ENCODE measurements around the gene KRTAP10-6. TPM values are rescaled to one million over a fixed set of nuclear protein-coding genes. Genes with fewer than 3 reads are reported as not detected.

KRTAP10-6 gene
- total RNA-seq, 1 experiment from 2014 or later, result not detected

- Histone ChIP-seq H3K9ac (ENCODE audit: low read length) (no peak overlapping the region), H3K4me3 (ENCODE audit: low read length) (no peak overlapping the region), H2AFZ (ENCODE audit: low read length) (no peak overlapping the region), H4K20me1 (ENCODE audit: low read length) (no peaks in the 10 kb centered on the region), H3F3A (ENCODE audit: low read length, unreplicated experiment) (no peaks in the 10 kb centered on the region), H3K36me3 (ENCODE audit: low read depth, low read length) (no peaks in the 10 kb centered on the region), H3K9me2 (replicated peaks; ENCODE audit: low read length) (no peaks in the 10 kb centered on the region), H3K79me2 (ENCODE audit: low read length) (no peaks in the 10 kb centered on the region), H3K27me3 (ENCODE audit: low read length) (no peaks in the 10 kb centered on the region), H3K9me3 (ENCODE audit: low read length) (peaks cover 17% of the 10 kb centered on the region; the same call in 1 of the 2 replicates), H3K4me1 (ENCODE audit: insufficient read depth, low read length) (no peaks in the 10 kb centered on the region), H3K4me2 (ENCODE audit: low read length) (no peak overlapping the region), H3K27ac (ENCODE audit: low read length) (no peak overlapping the region)
- POLR2A ChIA-PET (ENCODE audit: unreplicated experiment), result no interaction called here
- no peak for ATAC-seq
- BruUV-seq (replicated peaks), result no TSS peak
- TF ChIP-seq EZH2phosphoT487 (IDR thresholded peaks at IDR 0.05; ENCODE audit: borderline replicate concordance, low read length) (no peak), EZH2 (IDR thresholded peaks at IDR 0.05; ENCODE audit: low read length, unreplicated experiment) (no peak), CTCF (conservative IDR thresholded peaks at IDR 0.05; ENCODE audit: low read depth, low read length) (no peak)
- CTCF ChIA-PET, result no interaction called here
- DNase-seq, result no peak
- intact Hi-C loops (cut with micrococcal nuclease), result no loop called here
Observed at GRCh38 chr21:44544566-44544965, 47.7 kb downstream of the KRTAP10-6 start.

GRCh38 chr21:44542716-44543115 is 49.6 kb downstream of the KRTAP10-6 start:
- Histone ChIP-seq H4K20me1 (ENCODE audit: low read length) (no peaks in the 10 kb centered on the region), H2AFZ (ENCODE audit: low read length) (no peak overlapping the region), H3K9ac (ENCODE audit: low read length) (no peak overlapping the region), H3F3A (ENCODE audit: low read length, unreplicated experiment) (no peaks in the 10 kb centered on the region), H3K4me1 (ENCODE audit: insufficient read depth, low read length) (no peaks in the 10 kb centered on the region), H3K4me2 (ENCODE audit: low read length) (no peak overlapping the region), H3K27ac (ENCODE audit: low read length) (no peak overlapping the region), H3K27me3 (ENCODE audit: low read length) (no peaks in the 10 kb centered on the region), H3K9me2 (replicated peaks; ENCODE audit: low read length) (no peaks in the 10 kb centered on the region), H3K9me3 (ENCODE audit: low read length) (peaks cover 17% of the 10 kb centered on the region; the same call in 1 of the 2 replicates), H3K36me3 (ENCODE audit: low read depth, low read length) (no peaks in the 10 kb centered on the region), H3K4me3 (ENCODE audit: low read length) (no peak overlapping the region), H3K79me2 (ENCODE audit: low read length) (no peaks in the 10 kb centered on the region)
- POLR2A ChIA-PET (ENCODE audit: unreplicated experiment), result interaction anchor here (0.6 kb wide), 1 partner anchor 247 kb away, joined by 7 read pairs; no protein-coding TSS in a partner anchor
- BruUV-seq (replicated peaks), result no TSS peak
- no peak for ATAC-seq
- no peak for TF ChIP-seq EZH2phosphoT487 (IDR thresholded peaks at IDR 0.05; ENCODE audit: borderline replicate concordance, low read length)
- no peak for TF ChIP-seq CTCF (conservative IDR thresholded peaks at IDR 0.05; ENCODE audit: low read depth, low read length)
- no peak for TF ChIP-seq EZH2 (IDR thresholded peaks at IDR 0.05; ENCODE audit: low read length, unreplicated experiment)
- intact Hi-C loops (cut with micrococcal nuclease), result no loop called here
- DNase-seq, result no peak
- CTCF ChIA-PET, result no interaction called here

Other genes starting within 250 kb of the KRTAP10-6 start
- 48.3 and 50.0 TPM in 2 replicates for gene TRPM2, start 238.9 kb downstream of the KRTAP10-6 start, total RNA-seq (2014; rRNA removed)
- gene LRRC3, start 137.0 kb downstream of the KRTAP10-6 start, total RNA-seq (2014; rRNA removed), result 3.1 and 4.1 TPM in 2 replicates
- gene KRTAP10-1, start 52.3 kb downstream of the KRTAP10-6 start, total RNA-seq (2014; rRNA removed), result not detected in 2 replicates
- not detected in 2 replicates for gene KRTAP10-2, start 41.0 kb downstream of the KRTAP10-6 start, total RNA-seq (2014; rRNA removed)
- gene KRTAP10-3, start 33.7 kb downstream of the KRTAP10-6 start, total RNA-seq (2014; rRNA removed), result not detected in 2 replicates
- gene KRTAP10-4, start 18.8 kb downstream of the KRTAP10-6 start, total RNA-seq (2014; rRNA removed), result not detected in 2 replicates
- gene KRTAP10-5, start 11.9 kb downstream of the KRTAP10-6 start, total RNA-seq (2014; rRNA removed), result 0.98 TPM in 1 of 2 replicates, not detected in the other
- gene KRTAP10-7, start 8.1 kb upstream of the KRTAP10-6 start, total RNA-seq (2014; rRNA removed), result not detected in 2 replicates
- not detected in 2 replicates for gene KRTAP10-8, start 19.6 kb upstream of the KRTAP10-6 start, total RNA-seq (2014; rRNA removed)
- not detected in 2 replicates for gene KRTAP10-9, start 34.6 kb upstream of the KRTAP10-6 start, total RNA-seq (2014; rRNA removed)
- not detected in 2 replicates for gene KRTAP10-10, start 44.9 kb upstream of the KRTAP10-6 start, total RNA-seq (2014; rRNA removed)
- not detected in 2 replicates for gene KRTAP10-11, start 53.9 kb upstream of the KRTAP10-6 start, total RNA-seq (2014; rRNA removed)
- gene KRTAP12-4, start 62.2 kb upstream of the KRTAP10-6 start, total RNA-seq (2014; rRNA removed), result not detected in 2 replicates
- gene KRTAP12-3, start 65.4 kb upstream of the KRTAP10-6 start, total RNA-seq (2014; rRNA removed), result not detected in 2 replicates
- gene KRTAP12-2, start 74.4 kb upstream of the KRTAP10-6 start, total RNA-seq (2014; rRNA removed), result not detected in 2 replicates
- 0.62 and 0.86 TPM in 2 replicates for gene KRTAP12-1, start 89.7 kb upstream of the KRTAP10-6 start, total RNA-seq (2014; rRNA removed)
- gene KRTAP10-12, start 104.7 kb upstream of the KRTAP10-6 start, total RNA-seq (2014; rRNA removed), result not detected in 2 replicates
- gene TSPEAR, start 119.1 kb upstream of the KRTAP10-6 start, total RNA-seq (2014; rRNA removed), result 2.1 and 3.2 TPM in 2 replicates
- gene UBE2G2, start 209.3 kb upstream of the KRTAP10-6 start, total RNA-seq (2014; rRNA removed), result 159 and 189 TPM in 2 replicates
- 242 and 290 TPM in 2 replicates for gene SUMO3, start 225.6 kb upstream of the KRTAP10-6 start, total RNA-seq (2014; rRNA removed)

Data from PC-3 (cell line).